Stimulated activated CD8-positive, alpha-beta memory T cell treated with anti-CD3 and anti-CD28 coated beads, Interleukin-12 subunit alpha, Interleukin-12 subunit beta, amount 100 ng/mL, for 24 hours (primary cell): ENCODE results near the gene MICAL3.

Experiments
- DNase-seq: peaks from one replicate; pipeline ENCODE4 v3.0.0-alpha.2; 2020; ENCODE audit errors: extremely low read depth

MICAL3 gene

DNA sequence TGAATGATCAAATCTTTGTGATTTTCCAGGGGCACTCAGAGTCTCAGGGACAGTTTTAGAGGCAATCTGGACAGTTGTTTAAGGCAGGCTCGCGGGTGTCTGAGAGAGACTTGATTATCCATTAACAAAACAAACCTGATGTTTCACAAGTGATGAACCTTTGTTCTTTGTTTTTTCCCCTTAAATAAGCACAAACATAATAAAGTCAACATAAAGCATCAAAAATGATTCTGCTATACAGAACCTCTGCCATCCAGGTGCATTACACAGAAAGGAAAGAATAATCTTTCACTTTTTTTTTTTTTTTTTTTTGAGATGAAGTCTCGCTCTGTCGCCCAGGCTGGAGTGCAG is 263.2 kb downstream of the MICAL3 start:
- no peak for DNase-seq

DNA sequence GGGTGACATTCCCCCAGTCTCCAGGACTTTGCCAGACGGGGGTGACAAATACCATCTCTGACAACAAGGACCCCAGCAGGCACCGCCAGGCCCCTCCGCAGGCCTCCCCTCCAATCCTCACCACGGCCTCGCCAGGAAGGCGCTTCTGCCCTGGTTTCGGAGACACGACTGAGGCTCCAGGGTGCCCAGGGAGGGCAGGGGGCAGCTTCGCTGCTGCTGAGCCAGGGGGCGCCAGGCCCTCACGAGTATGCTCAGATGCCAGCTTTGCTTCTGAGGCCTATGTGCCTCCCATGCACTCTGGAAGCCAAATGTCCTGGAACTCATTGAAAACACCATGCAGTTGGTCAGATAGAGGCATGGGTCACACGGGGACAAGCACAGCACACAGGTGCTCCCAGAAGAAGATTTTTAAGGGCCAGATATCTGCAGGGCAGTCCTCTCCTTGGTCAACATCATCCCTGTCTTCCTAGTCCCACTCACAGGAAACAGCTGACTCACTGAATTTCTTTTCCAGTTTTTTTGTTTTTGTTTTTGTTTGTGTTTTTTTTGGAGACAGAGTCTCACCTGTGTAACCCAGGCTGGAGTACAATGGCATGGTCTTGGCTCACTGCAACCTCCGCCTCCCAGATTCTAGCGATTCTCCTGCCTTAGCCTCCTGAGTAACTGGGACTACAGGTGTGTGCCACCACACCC is 270.0 kb downstream of the MICAL3 start:
- DNase-seq, result no peak

DNA sequence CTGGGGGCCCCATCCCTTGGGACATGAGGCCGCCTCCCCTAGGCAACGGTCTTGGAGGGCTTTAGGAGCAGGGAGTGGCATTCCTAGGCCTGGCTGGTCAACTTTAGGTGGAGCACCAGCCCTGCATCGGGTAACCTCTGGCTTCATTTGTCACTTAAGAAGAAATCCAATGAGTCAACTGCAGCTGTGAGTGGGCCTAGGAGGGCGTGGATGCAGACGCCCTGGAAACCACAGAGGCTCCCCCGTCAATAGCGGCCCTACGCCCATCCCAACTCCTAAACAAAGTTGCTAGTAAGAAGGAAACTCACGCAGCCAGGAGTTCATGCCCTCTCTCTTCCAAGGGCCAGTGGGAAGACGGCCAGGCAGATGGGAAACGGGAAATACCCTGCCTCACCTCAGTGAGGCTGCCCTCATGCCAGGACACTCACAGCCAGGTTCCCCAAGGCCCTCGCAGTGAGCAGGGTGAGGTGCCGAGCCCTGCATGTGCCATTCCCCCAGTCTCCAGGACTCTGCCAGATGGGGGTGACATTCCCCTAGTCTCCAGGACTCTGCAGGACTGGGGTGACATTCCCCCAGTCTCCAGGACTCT is 270.9 kb downstream of the MICAL3 start:
- no peak for DNase-seq

DNA sequence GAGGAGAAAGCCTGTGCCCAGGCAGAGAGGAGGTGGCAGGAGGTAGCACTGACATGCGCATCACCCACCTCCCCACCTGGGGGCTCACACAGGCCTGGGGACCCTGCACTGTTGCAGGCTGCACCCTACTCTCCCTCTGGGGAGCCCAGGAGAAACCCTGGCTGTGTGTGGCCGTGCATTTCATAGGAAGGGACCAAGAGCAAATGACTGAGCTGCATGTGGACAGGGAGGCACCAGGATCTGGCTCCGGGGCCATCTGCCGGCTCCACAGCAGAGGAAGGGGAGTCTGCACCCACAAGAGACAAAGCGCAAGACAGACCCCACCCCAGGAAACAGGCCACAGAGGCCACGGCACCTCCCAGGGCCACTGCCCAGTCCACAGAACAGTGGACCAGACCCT is 272.8 kb downstream of the MICAL3 start:
- no peak for DNase-seq

DNA sequence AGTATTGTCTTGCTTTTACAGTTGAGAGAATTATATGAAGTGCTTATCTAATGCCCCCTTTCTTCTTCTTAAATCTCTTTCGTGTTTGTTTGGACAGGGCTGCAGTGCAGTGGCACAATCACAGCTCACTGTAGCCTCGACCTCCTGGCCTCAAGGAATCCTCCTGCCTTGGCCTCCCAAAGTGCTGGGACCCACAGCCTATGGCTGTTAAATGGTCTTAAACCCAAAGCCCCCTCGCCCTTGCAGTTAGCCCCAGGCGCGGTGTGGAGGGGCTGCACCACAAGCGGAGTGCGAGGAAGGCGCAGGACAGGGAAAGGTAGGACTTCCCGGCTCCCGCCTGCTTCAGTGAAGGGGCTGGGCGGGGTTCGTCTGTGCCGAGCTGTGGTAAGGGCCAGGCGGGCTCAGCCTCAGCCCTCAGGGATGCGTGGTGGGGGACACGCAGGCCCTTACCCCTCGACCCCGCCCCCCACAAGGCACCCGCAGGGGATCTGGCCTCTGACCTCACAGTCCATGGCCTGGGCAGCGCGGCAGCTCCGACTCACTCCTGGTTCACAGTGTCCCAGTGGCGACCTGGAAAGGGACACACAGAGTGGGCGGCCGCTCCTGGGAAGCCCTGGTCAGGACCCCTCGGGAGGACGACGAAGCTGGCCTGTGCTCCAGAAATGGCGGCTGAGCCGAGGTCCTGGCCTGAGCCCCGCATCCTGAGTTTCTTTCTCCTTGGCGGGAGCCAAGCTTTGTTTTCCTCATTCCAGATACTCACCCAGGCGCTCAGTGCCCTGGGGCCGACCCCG is 274.6 kb downstream of the MICAL3 start:
- DNase-seq, result no peak

DNA sequence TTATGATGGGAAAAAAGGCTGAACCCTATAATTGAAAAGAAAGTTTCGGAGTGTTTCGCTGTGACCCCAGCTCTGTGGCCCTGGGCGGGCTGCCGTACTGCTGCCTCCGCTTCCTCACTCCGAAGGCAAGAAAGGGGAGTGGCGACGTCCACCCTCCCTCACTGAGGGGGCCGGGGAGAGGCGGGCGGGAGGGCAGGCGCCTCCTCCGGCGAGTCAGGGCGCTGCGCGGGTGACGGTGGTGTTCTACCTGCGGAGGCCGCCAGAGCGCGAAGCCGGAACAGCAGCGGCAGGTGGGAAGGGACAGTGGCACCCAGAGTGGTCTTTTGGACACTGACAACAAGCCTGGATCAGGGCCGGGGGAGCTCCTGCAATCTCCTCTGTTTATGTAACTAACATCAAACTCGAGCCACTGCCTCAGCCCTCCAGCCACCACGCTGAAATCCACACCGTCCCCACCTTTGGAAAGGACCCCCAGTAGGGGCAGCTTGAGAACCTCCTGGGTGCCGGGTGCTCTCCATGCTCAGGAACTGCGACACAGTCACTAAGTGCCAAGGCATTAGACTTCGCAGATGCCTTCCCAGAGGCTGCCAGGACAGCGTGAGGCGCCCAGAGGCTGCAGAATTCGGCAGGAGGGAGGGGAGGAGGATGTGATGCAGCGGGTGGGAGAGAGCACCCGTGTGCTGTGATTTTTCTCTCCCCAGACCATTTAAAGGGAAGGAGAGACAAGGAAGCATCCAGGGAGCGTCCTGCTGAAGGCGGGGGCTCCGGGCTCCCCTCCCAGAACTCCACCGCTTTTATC is 275.6 kb downstream of the MICAL3 start:
- DNase-seq, result no peak

DNA sequence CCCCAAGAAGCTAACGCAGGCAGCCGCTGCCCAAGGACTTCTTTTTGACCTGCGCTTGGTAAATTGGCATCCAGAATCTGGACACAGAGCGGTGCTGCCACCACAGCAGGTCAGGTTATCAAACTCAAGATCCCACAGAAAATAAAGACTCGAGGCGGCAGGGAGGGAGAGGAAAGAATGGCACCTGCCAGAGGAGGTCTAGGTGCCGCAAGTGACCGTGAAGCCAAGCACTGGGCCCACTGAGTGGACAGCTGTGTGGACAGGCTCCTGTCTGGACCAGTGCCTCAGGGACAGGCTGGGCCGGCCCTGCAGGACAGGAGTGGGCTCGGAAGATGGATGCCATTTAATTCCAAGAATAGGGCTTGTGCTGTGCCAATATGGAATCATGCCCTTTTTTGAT is 277.4 kb downstream of the MICAL3 start:
- no peak for DNase-seq

DNA sequence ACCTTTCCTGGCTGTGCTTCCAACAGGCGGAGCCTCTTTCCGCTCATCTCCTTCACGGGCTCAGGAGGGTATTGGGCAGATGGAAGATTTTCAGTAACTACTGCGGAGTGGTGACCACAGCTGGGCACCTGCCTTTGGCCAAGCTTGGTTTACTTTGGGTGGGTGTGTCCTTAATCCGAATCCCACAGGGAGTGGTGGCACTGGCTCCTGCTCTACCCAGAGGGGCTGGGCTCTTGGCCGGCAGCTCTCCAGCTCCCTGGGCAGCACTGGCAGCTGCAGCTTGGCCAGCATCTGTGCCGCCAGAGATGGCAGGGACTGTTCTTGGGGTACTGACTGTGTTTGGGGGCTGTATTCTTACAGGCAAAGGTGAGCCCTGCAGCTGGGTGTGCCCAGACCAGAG is 279.9 kb downstream of the MICAL3 start:
- DNase-seq, result no peak

DNA sequence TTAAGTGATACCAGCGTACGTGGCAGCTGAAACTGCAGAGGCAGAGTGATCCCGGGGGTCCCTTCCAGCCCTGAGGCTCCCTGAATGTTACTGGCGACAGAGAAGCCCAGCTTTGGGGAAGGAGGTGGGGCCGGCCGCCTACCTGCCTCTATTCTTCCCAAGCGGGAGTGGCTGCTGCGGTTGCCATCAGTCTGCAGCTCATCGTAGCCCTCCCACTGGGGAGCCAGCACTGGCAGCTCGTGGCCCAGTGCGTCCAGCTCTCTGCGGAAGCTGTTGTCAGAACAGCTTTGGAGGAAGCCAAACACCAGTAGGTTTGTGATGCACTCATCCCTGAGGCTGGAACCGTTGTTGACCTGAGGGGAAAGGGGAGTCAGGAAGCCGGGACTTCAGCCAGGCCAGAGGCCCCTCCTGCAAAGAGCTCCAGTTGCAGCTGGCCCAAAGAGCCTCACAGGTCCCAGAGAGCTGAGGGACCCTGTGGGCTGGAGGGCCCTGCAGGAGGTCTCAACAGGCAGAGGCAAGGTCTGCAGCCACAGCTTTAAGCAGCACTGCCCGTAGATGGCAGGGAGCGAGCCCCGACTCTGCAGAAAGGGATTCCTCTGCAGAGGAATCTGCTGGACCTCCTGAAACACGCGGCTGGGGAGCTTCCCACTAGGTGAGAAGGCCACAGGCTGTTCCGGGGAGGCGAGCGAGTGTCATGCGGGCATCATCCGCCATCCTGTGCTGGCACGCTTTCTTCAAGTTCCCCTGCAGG is 280.5 kb downstream of the MICAL3 start:
- no peak for DNase-seq

DNA sequence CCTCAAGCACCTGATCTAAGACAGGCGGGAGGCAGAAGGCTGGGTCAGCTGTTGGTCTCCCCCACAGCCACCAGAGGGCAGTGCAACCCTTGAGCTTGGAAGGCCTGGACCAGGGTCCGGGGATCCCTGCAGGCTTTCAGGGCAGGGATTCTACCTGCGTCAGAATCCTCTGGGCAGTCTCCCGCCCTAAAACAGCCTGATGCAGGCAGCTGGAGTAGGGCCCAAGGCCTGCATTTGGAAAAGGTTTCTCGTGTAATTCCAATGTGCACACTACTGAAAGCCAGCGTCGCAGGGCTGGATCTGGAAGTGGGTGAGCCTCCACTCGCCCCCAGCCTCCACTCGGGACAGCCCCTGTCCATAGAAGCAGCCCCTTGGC is 281.8 kb downstream of the MICAL3 start:
- DNase-seq, result no peak

DNA sequence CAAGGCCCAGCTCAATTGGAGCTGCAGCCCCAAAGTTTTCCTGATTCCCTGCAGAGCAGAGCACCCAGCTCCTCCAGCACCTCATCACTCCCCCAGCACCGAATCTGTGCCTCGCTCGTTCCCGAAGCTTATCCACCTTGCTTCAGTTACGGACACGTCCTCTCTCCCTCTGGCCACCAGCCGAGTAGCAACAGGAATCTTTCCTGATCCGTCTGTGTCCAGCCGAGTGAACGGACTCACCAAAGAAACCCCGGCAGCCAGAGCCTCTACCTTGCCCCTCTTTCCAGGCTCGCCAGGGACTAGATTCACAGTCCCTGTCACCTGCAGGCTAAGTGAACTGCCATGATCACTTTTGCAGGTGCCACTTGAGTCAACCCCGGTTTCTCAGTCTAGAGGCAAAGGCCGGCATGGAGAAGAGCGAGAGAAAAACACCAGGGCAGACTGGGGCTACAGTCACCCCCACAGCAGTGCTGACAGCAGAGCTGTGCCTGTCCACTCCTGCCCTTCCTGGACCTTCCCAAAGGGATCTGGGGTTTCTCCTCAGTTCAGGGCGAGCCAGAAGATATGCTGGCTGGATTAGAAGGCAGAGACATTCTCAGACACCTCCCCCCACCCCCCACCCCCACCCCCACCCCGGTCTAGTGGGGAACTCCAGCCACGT is 282.4 kb downstream of the MICAL3 start:
- no peak for DNase-seq

DNA sequence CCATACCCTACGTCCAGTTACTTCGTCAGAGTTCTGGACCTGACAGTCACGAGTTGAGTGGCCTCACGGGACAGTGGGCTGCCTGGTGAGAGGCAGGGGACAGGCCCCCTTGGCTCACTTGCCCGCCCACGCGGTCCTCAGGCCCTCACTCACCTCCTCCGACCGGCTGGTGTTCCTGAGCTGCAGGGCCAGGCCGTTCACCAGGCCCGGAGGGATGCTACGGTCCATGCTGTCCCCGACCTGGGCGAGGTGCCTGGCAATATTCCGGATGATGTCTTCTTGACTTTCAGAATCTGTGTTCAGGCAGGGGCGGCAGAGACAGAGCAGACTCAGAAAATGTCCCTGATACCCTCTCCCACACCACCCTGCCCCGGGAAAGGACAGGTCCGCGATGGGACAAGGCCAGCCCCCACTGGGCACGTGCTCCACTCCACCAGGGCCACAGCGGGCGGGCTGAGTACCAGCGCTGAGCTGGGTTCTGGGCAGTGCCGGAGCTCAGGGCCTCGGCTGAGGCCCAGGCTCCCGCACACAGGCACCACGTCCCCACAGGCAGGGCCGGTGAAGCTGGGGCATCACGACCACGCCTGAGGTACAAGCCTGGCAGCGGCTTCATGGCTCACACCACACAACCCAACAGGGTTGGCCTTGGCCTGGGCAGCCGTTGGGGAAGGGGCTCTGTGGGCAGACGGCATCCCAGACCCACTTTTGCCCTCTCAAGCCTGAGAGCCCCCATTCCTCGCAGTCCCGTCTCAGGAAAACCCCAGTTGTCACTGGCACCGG is 285.0 kb downstream of the MICAL3 start:
- no peak for DNase-seq

DNA sequence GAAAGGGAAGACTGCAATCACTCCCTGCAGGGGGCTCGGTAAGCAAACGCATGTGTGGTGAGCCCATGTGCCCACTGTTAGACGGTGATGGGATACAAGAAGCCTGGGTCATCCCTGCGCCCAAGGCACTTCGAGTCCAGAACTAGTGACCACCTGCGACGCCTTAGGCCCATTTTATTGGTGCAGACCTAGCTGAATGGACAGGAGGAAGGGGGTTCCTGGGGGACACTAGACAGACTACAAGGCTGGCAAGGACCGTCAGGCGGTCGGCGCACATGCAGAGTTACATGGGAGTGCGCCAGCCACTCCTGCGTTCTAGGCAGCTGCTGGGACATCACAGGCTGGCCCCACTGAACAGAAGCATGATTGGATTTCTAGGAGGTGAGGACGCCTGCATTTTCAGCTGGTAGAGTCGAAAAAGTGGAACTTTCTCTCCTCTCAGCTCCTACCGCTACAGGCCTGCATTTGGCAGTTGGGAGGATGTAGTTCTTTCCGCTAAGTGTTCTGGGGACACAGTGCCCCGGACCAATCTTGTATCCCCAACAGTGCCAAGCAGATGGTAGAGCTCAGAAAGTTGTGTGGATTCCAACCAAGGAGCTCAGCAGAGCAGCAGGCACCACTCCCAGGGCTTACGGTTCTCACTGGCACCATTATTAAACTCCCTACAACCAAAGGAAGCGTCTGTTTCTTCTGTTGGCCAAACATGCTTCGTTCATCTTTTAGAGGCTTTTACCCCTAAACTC is 285.8 kb downstream of the MICAL3 start:
- no peak for DNase-seq
